ENCODE results near the gene AVEN.
"Not testable (repeated sequence)": the region's sequence is repeated elsewhere in the genome, so short reads cannot be mapped to it uniquely, and the experiment has no call there.

The AVEN gene

DNA sequence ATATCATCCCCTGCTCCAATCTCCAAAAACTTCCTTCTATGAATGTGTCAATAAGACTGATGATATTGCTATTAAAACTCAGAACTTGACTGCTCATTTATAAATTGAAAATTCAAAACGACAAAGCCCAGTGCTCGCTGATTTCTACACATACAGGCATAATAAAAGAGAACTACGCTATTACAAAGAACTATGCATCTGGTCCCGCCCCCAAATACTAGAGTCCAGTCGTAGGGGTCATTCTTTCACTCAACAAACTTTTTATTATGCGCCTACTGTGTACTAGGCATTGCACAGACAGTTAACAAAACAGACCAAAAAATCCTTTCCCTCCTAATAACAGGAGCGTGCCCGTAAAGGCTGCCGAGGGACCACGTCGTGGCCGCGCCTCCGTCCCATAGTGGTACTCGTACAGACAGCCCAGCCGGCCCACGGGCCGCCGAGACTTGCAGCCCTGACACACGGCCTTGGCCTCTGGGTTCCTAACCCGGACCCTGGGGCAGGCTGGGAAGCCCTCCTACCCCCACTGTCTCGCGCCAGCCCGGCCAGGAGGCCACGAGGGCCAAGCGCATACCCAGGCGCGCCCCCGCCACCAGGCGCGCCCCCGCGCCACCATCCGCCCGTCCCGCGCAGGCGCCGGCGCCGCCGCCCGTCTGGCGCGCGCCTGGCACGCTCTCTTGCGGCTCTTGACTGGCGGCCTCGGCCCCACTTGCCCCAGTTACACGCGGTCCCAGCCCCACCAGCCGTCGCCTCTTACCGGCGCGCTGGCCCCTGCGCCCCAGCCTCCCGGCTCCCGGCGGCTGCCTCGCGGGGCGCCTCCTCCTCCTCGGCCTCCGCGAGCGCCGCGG, 757 bp downstream of the AVEN start:
- H3K4me3 ChIP-seq (ENCODE audit: low read length): peak overlapping the region; percentile 93
- peak overlapping the region; percentile 94 for H3K9ac ChIP-seq (ENCODE audit: low read depth, low read length)
- H3K27me3 ChIP-seq (ENCODE audit: insufficient read depth, low read length): peaks cover 30% of the 10 kb centered on the region
- peaks cover 6% of the 10 kb centered on the region for H3K4me1 ChIP-seq (ENCODE audit: insufficient read depth, low read length)
- H3K27ac ChIP-seq (ENCODE audit: low read length): no peak overlapping the region
- no peaks in the 10 kb centered on the region for H3K9me3 ChIP-seq (ENCODE audit: insufficient read depth, low read depth, low read length)
- H3K36me3 ChIP-seq (ENCODE audit: insufficient read depth, low read depth, low read length): no peaks in the 10 kb centered on the region

DNA sequence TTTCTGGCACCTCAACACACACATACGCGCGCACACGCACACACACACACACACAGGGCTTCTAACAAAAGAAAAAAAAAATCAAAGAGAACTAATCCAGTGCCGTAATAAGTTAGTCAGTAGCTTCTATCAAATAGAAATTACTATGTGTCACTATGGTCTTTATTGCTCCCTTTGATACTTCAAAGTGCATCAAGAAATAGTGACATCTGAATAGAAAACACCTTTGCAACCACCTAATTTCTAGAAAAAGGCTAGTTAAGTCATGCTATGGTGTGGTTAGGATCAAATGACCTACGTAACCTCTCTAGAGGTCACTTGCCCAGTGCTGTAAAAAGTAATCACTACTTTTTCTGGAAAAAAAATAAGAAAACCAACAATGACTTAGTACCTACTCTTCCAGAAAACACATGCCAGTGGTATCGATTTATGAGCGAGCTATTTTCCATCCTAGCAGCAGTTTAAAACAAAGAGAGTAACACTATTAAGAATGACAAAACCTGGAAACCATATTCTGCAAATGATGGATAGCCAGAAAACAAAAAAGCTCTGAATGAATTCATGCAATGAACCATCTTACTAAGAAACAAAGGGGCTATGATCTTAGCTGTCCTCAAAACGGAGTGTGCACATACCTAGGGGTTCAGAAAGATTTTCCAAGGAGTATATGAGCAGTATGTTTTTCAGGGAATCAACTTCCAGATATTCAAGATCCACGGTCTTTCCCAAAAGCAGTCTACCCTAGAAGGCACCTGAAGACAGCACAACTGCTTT, 6.8 kb downstream of the AVEN start:
- H3K9ac ChIP-seq (ENCODE audit: low read depth, low read length): no peak overlapping the region
- H3K36me3 ChIP-seq (ENCODE audit: insufficient read depth, low read depth, low read length): no peaks in the 10 kb centered on the region
- no peaks in the 10 kb centered on the region for H3K27me3 ChIP-seq (ENCODE audit: insufficient read depth, low read length)
- no peak overlapping the region for H3K4me3 ChIP-seq (ENCODE audit: low read length)
- no peak overlapping the region for H3K27ac ChIP-seq (ENCODE audit: low read length)
- no peaks in the 10 kb centered on the region for H3K4me1 ChIP-seq (ENCODE audit: insufficient read depth, low read length)
- peaks cover 6% of the 10 kb centered on the region for H3K9me3 ChIP-seq (ENCODE audit: insufficient read depth, low read depth, low read length)

DNA sequence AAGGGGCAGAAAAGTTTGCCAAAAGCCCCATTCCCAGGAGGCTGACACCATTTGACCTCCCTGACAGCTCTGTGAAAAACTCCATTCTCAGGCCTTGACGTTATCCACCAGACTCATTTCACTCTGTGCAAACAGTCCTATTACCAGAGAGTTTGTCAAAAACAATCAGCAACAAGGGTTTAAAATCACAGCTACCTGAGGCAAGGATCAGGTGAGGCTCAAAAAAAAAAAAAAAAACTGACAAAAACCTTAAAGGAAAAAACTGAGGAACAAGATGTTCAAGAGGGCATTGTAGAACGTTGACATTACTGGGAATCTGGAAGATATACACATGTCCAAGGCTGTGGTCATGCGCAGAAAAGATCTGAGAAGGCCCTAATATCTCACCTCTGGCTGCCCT, 11.4 kb downstream of the AVEN start:
- peaks cover 6% of the 10 kb centered on the region for H3K9me3 ChIP-seq (ENCODE audit: insufficient read depth, low read depth, low read length)
- H3K4me3 ChIP-seq (ENCODE audit: low read length): no peak overlapping the region
- no peaks in the 10 kb centered on the region for H3K27me3 ChIP-seq (ENCODE audit: insufficient read depth, low read length)
- no peaks in the 10 kb centered on the region for H3K36me3 ChIP-seq (ENCODE audit: insufficient read depth, low read depth, low read length)
- H3K9ac ChIP-seq (ENCODE audit: low read depth, low read length): no peak overlapping the region
- H3K4me1 ChIP-seq (ENCODE audit: insufficient read depth, low read length): no peaks in the 10 kb centered on the region
- no peak overlapping the region for H3K27ac ChIP-seq (ENCODE audit: low read length)

DNA sequence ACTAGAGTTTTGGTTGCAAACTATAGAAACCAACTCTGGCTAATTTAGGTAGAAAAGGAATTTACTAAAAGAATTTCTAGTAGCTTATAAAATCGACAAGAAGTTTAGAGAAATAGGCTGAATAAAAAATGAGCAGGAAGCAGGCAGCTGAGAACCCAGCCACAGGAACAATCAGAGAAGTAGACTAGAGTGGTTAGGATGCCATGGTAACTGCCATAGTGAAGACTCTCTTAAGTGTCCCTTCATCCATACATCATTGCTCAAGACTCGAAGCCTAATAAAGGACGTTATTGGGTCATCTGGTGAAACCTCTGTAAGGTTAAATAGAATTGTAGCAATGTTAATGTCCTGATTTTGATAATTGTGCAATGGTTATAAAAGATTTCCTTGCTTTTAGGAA, 13.8 kb downstream of the AVEN start:
- no peak overlapping the region for H3K27ac ChIP-seq (ENCODE audit: low read length)
- no peaks in the 10 kb centered on the region for H3K4me1 ChIP-seq (ENCODE audit: insufficient read depth, low read length)
- no peaks in the 10 kb centered on the region for H3K27me3 ChIP-seq (ENCODE audit: insufficient read depth, low read length)
- H3K4me3 ChIP-seq (ENCODE audit: low read length): no peak overlapping the region
- no peak overlapping the region for H3K9ac ChIP-seq (ENCODE audit: low read depth, low read length)
- H3K36me3 ChIP-seq (ENCODE audit: insufficient read depth, low read depth, low read length): no peaks in the 10 kb centered on the region
- H3K9me3 ChIP-seq (ENCODE audit: insufficient read depth, low read depth, low read length): peaks cover 6% of the 10 kb centered on the region

DNA sequence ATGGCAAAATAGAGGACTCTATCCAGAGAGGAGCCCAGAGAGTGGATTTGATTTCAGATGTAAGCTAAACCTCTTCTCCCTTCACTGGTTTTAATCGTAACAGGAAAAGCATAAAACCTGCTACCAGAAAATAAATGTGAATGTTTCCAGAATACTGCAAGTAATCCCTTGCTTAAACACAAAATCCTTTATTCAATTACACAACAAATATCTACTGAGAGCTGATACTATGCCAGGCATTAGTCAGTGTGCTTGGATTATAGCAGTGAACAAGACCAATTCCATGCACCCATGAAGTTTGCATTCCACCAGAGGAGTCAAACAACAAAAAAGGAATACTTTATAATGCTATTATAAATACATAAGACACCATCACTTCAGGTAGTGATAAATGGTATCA, 15.1 kb downstream of the AVEN start:
- Histone ChIP-seq H3K9ac (ENCODE audit: low read depth, low read length) (no peak overlapping the region), H3K27me3 (ENCODE audit: insufficient read depth, low read length) (no peaks in the 10 kb centered on the region), H3K4me3 (ENCODE audit: low read length) (no peak overlapping the region), H3K36me3 (ENCODE audit: insufficient read depth, low read depth, low read length) (no peaks in the 10 kb centered on the region), H3K9me3 (ENCODE audit: insufficient read depth, low read depth, low read length) (peaks cover 6% of the 10 kb centered on the region), H3K27ac (ENCODE audit: low read length) (no peak overlapping the region), H3K4me1 (ENCODE audit: insufficient read depth, low read length) (no peaks in the 10 kb centered on the region)

DNA sequence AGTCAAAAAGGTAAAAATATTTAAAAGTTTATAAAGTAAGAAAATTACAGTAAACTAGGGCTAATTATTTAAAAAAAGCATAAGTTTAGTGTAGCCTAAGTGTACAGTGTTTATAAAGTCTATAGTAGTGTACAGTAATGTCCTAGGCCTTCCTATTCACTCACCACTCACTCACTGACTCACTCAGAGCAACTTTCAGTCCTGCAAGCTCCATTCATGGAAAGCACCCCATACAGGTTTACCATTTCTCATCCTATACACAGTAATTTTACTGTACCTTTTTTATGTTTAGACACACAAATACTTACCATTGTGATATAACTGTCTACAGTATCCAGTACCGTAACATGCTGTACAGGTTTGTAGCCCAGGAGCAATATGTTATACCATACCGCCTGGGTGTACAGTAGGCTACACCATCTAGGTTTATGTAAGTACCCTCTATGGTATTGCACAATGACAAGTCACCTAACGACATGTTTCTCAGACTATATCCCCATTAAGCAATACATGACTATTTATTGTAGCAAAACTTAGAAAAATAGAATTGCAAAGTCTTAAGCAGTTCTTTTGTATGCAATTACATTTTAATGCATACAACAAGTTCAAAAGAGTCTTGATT, 19.5 kb downstream of the AVEN start:
- Histone ChIP-seq H3K36me3 (ENCODE audit: insufficient read depth, low read depth, low read length) (no peaks in the 10 kb centered on the region), H3K27me3 (ENCODE audit: insufficient read depth, low read length) (no peaks in the 10 kb centered on the region), H3K9ac (ENCODE audit: low read depth, low read length) (no peak overlapping the region), H3K4me3 (ENCODE audit: low read length) (no peak overlapping the region), H3K4me1 (ENCODE audit: insufficient read depth, low read length) (no peaks in the 10 kb centered on the region), H3K27ac (ENCODE audit: low read length) (no peak overlapping the region), H3K9me3 (ENCODE audit: insufficient read depth, low read depth, low read length) (no peaks in the 10 kb centered on the region)

DNA sequence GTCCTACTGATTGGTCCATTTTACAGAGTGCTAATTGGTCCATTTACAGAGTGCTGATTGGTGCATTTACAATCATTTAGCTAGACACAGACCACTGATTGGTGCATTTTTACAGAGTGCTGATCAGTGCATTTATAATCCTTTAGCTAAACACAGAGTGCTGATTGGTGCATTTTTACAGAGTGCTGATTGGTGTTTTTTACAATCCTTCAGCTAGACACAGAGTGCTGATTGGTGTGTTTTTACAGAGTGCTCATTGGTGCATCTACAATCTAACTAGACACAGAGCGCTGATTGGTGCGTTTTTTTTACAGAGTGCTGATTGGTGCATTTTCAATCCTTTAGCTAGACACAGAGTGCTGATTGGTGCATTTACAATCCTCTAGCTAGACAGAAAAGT, 20.3 kb downstream of the AVEN start:
- H3K27ac ChIP-seq (ENCODE audit: low read length); H3K9ac ChIP-seq (ENCODE audit: low read depth, low read length); H3K4me1 ChIP-seq (ENCODE audit: insufficient read depth, low read length); H3K27me3 ChIP-seq (ENCODE audit: insufficient read depth, low read length); H3K36me3 ChIP-seq (ENCODE audit: insufficient read depth, low read depth, low read length); H3K9me3 ChIP-seq (ENCODE audit: insufficient read depth, low read depth, low read length); H3K4me3 ChIP-seq (ENCODE audit: low read length): not testable (repeated sequence)

DNA sequence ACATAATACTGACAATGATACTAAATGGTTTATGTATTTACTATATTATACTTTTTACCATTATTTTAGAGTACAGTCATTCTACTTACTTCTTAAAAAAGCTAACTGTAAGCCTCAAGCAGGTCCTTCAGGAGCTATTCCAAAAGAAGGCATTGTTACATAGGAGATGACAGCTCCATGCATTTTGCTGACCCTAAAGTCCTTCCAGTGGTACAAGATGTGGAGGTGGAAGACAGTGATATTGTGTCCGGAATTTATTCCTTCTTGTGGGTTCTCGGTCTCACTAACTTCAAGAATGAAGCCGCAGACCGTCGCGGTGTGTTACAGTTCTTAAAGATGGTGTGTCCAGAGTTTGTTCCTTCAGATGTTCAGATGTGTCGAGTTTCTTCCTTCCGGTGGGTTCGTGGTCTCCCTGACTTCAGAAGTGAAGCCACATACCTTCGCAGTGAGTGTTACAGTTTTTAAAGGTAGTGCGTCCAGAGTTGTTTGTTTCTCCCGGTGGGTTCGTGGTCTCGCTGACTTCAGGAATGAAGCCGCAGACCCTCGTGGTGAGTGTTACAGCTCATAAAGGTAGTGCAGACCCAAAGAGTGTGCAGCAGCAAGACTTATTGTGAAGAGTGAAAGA, 20.9 kb downstream of the AVEN start:
- no peaks in the 10 kb centered on the region for H3K36me3 ChIP-seq (ENCODE audit: insufficient read depth, low read depth, low read length)
- H3K4me1 ChIP-seq (ENCODE audit: insufficient read depth, low read length): no peaks in the 10 kb centered on the region
- H3K9me3 ChIP-seq (ENCODE audit: insufficient read depth, low read depth, low read length): no peaks in the 10 kb centered on the region
- no peaks in the 10 kb centered on the region for H3K27me3 ChIP-seq (ENCODE audit: insufficient read depth, low read length)
- no peak overlapping the region for H3K27ac ChIP-seq (ENCODE audit: low read length)
- H3K9ac ChIP-seq (ENCODE audit: low read depth, low read length): no peak overlapping the region
- H3K4me3 ChIP-seq (ENCODE audit: low read length): no peak overlapping the region

DNA sequence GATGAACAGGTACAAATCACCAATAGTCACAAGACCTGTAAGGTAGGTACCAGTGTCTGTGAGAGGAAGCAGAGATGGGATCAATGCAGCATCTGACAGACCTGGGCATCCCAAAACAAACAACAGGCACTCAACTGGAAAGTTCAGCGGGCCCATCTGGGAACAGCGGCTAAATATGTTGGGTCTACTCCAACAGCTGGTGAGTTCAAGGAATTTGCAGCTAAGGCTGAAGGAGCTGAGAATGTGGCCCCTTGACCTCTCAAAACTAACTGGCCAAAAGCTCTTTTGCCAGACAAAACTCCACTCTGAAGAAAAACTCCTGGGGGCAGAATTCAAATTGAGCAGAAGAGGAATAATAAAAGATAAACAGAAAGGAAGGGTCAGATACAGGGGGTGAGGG, 24.4 kb downstream of the AVEN start:
- Histone ChIP-seq H3K4me1 (ENCODE audit: insufficient read depth, low read length) (peaks cover 2% of the 10 kb centered on the region; the same call in 1 of the 2 replicates), H3K27me3 (ENCODE audit: insufficient read depth, low read length) (no peaks in the 10 kb centered on the region), H3K9me3 (ENCODE audit: insufficient read depth, low read depth, low read length) (no peaks in the 10 kb centered on the region)

DNA sequence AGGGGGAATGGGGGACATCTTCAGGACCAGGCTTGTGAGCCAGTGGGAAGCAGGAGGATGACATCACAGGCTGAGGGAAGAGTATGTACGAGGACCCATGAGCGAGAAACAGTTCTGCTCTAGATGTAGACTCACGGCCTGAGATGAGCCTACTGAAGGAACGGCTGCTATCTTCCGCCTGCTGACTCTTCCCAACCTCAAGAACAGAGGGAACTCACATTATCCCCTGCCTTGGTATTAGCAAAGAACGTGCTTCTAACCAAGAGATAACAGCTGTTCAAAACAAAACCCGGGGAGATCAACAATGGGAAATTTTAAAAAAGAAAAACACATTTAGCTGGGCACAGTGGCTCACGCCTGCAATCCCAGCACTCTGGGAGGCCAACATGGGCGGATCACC, 25.3 kb downstream of the AVEN start:
- H3K27me3 ChIP-seq (ENCODE audit: insufficient read depth, low read length): no peaks in the 10 kb centered on the region
- no peak overlapping the region for H3K27ac ChIP-seq (ENCODE audit: low read length)
- no peak overlapping the region for H3K9ac ChIP-seq (ENCODE audit: low read depth, low read length)

More for the DNA sequence above, 24.4 kb downstream of the AVEN start:
- Histone ChIP-seq H3K36me3 (ENCODE audit: insufficient read depth, low read depth, low read length) (no peaks in the 10 kb centered on the region), H3K9ac (ENCODE audit: low read depth, low read length) (no peak overlapping the region), H3K27ac (ENCODE audit: low read length) (no peak overlapping the region), H3K4me3 (ENCODE audit: low read length) (no peak overlapping the region)

DNA sequence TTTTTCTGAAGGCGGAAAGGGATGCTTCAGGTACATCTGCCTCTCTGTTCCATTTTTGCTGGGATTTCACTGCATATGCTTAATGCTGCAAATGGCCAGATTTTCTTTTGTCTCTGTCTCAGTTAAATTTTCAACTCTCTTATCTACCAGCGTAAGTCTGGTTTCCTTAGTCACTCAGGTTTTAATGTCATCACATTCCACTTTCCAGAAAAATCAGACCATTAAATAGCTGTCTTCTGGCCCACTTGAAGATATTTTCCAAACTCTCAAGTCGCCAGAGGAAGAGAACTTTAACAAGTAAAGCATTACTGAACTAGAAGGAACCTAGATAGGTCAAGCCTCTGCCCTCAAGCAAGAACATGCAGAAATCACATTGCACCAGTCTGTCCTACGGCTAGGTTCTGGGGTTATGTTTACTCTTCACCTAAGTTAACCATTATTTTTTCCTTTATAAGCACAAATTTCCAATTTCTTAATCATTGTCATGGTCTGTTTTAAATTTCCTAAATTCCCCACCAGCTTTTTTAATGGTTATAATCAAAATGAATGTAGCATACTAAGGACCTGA, 26.5 kb downstream of the AVEN start:
- no peak overlapping the region for H3K27ac ChIP-seq (ENCODE audit: low read length)
- no peaks in the 10 kb centered on the region for H3K36me3 ChIP-seq (ENCODE audit: insufficient read depth, low read depth, low read length)
- no peak overlapping the region for H3K9ac ChIP-seq (ENCODE audit: low read depth, low read length)
- peaks cover 2% of the 10 kb centered on the region; the same call in 1 of the 2 replicates for H3K4me1 ChIP-seq (ENCODE audit: insufficient read depth, low read length)
- H3K9me3 ChIP-seq (ENCODE audit: insufficient read depth, low read depth, low read length): no peaks in the 10 kb centered on the region
- no peak overlapping the region for H3K4me3 ChIP-seq (ENCODE audit: low read length)
- no peaks in the 10 kb centered on the region for H3K27me3 ChIP-seq (ENCODE audit: insufficient read depth, low read length)

More for the DNA sequence above, 25.3 kb downstream of the AVEN start:
- no peaks in the 10 kb centered on the region for H3K36me3 ChIP-seq (ENCODE audit: insufficient read depth, low read depth, low read length)
- H3K9me3 ChIP-seq (ENCODE audit: insufficient read depth, low read depth, low read length): no peaks in the 10 kb centered on the region
- no peak overlapping the region for H3K4me3 ChIP-seq (ENCODE audit: low read length)
- peaks cover 2% of the 10 kb centered on the region; the same call in 1 of the 2 replicates for H3K4me1 ChIP-seq (ENCODE audit: insufficient read depth, low read length)

All from iPS-20b (cell line).